Right lobe of liver (tissue), 6 donors: Measurements from ENCODE around the gene NCF4. TPM values are rescaled to one million over a fixed set of nuclear protein-coding genes. Genes with fewer than 3 reads are reported as not detected.

ENCODE experiments used
- ATAC-seq, 4 donors: fragments of 200-7000 bp; cut with Tn5 transposase; one replicate each; pipeline ENCODE4 v1.9.1; 2020; ENCODE audit warnings: mild to moderate bottlenecking in 4 of 4, moderate library complexity in 4 of 4
- DNase-seq, 3 donors: peaks; one replicate each; pipeline ENCODE4 v3.0.0-alpha.2; 2020
- H3K27ac ChIP-seq, 3 donors: fragments of 200-600 bp; one replicate each; pipeline ENCODE4 v1.8.0; 2022
- H3K27me3 ChIP-seq, 2 donors: fragments of 200-600 bp; one replicate each; pipeline ENCODE4 v1.8.0; 2022
- H3K36me3 ChIP-seq, 4 donors: fragments of 200-600 bp; sonication (generic) in 1 of 4; one replicate each; pipeline versions ENCODE4 v1.5.1 to v1.8.0; 2017 to 2022; ENCODE audit warnings: control low read depth in 1 of 4
- H3K4me1 ChIP-seq, 4 donors: fragments of 200-600 bp; sonication (generic) in 1 of 4; one replicate each; pipeline versions ENCODE4 v1.5.1 to v1.8.0; 2017 to 2022; ENCODE audit warnings: control low read depth in 1 of 4
- H3K4me3 ChIP-seq, 3 donors: fragments of 200-600 bp; one replicate each; pipeline ENCODE4 v1.8.0; 2022
- H3K9me3 ChIP-seq, 4 donors: fragments of 200-600 bp; sonication (generic) in 1 of 4; one replicate each; pipeline versions ENCODE4 v1.5.1 to v1.8.0; 2017 to 2022; ENCODE audit warnings: control low read depth in 1 of 4
- CTCF ChIP-seq, 4 donors: fragments of 200-600 bp in 3 of 4; fragments of 450-650 bp in 1 of 4; IDR thresholded peaks; one replicate each; pipeline versions ENCODE4 v1.5.1 to v1.8.0; 2016 to 2022; ENCODE audit warnings: antibody characterized with exemption in 4 of 4, mild to moderate bottlenecking in 2 of 4
- POLR2A ChIP-seq: fragments of 450-650 bp; IDR thresholded peaks from one replicate; pipeline ENCODE4 v1.6.1; 2017; ENCODE audit warnings: antibody characterized with exemption, mild to moderate bottlenecking
- WGBS: methylation state at CpG from one replicate; pipeline ENCODE4 v1.1.6; 2018; ENCODE audit warnings: low coverage, low lambda C conversion rate; ENCODE audit not compliant: insufficient coverage; ENCODE audit errors: missing lambda C conversion rate; 5-methylcytosine and 5-hydroxymethylcytosine counted together
- intact Hi-C, 2 donors: fragments of 100-400 bp; cut with DNase I; formaldehyde crosslinking; loops; one replicate each; pipeline versions ENCODE4 v1.11.2 to v1.14.1; 2022
- total RNA-seq, 6 experiments: library from RNA; depleted of rRNA in 2 of 6; stranded (reverse); fragments of >200 nt in 2 of 6; fragmentation: NEBNext Ultra II Directional in 3 of 6; extraction: Animal tissue kit (Norgen Biotek cat#: 25700) in 3 of 6; gene quantifications; one replicate each; pipeline versions ENCODE4 v1.1.0 to v1.2.4, GENCODE V29; 2016 to 2023
- donor health status: DM: no; HTN: yes; CAD: no.
- donor health status: DM: no; HTN: no; CAD: no.
- donor health status: DM: no; HTN: no; CAD: no.
- donor health status: DM: no; HTN: yes; CAD: no.
- donor health status: DM: no; HTN: yes; CAD: no.

The NCF4 gene
- total RNA-seq, 6 experiments from 2014 or later: 2.3 to 6.2 (median 4.0) TPM

DNA sequence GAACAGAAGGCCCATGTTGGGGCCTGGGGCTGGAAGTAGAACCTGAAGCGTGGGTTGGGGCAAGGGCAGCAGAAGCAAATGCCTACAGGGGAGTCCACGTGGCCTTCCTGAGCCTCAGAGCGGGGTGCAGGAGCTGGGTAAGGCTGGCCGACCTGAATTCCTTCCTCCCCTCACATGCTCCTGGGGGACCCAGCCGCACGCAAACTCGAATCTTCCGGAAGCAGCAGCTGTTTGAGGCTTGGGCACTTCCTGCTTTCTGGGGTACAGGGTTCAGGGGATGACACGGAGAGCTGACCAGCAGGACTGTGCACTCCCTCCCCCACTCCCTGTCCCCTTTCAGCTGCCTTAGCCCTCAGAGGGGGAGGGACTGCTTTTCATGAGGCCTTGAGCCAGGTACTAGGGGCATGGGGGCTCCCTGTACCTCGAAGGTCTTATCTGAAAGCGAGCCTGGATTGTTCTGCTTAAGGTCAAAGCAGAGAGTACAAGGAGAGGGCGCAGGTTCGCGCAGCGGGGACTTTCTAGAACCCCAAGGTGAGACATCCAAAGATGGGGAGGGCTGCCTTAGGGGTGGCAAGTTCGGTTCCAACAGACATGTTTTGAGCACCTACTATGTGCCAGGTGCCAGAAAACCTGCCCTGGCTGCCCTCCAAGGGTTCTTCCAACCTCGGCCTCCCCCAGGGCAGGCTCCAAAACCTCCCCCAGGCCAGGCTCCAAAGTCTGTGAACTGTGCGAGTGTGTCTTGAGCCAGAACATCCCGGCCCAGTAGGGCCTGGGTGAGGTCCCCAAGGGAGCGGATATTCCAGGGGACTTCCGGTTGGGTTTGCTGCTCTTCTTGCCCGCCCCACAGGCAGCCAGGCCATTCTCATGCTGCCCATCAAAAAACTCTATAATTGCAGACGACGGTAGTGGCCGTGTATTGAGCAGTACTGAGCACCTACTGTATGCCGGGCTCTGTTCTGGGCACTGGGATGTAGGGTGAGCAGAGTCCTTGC is 1.7 kb downstream of the NCF4 start:
- peak in 1 of 3 donors; percentile 42 for DNase-seq
- H3K27ac ChIP-seq: peak overlapping the region in 2 of 3 donors; percentile 51 to 68
- intact Hi-C loops: no loop called here

DNA sequence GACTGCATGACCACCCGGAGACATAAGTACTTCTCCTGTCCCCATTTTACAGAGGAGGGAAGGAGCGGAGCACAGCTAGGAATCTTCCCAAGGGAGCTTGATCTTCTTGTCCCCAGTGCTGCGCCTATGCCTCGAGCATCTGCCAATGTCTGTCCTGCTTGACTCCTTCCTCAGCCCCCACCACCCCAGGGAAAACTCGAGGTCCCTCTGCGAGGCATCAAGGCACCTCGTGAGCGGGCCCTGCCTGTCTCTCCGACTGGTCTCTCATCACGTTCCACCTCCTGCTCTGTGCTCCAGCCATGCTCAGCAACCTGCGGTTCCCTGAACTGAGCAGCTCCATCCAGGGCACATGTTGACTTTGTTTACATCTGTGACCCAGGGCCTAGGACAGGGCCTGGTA is 2.5 kb downstream of the NCF4 start:
- no peak for ATAC-seq
- TF ChIP-seq POLR2A (no peak), CTCF (IDR thresholded peaks at IDR 0.05) (no peak)
- Histone ChIP-seq H3K4me3 (no peak overlapping the region), H3K9me3 (no peaks in the 10 kb centered on the region), H3K27me3 (no peaks in the 10 kb centered on the region), H3K36me3 (no peaks in the 10 kb centered on the region), H3K4me1 (no peaks in the 10 kb centered on the region), H3K27ac (no peak overlapping the region)
- intact Hi-C loops: no loop called here
- DNase-seq: no peak
- 53% methylated on average over 2 of the region's 11 CpGs for WGBS

More for the DNA sequence above, 1.7 kb downstream of the NCF4 start:
- 72% methylated on average over 9 of the region's 26 CpGs for WGBS
- no peaks in the 10 kb centered on the region for H3K4me1 ChIP-seq
- TF ChIP-seq POLR2A (no peak), CTCF (IDR thresholded peaks at IDR 0.05) (no peak)
- H3K4me3 ChIP-seq: peak overlapping the region in 1 of 3 donors; percentile 6
- ATAC-seq: peak; percentile 40 to 61 (median 49)
- no peaks in the 10 kb centered on the region for H3K9me3 ChIP-seq
- H3K27me3 ChIP-seq: no peaks in the 10 kb centered on the region
- no peaks in the 10 kb centered on the region for H3K36me3 ChIP-seq

DNA sequence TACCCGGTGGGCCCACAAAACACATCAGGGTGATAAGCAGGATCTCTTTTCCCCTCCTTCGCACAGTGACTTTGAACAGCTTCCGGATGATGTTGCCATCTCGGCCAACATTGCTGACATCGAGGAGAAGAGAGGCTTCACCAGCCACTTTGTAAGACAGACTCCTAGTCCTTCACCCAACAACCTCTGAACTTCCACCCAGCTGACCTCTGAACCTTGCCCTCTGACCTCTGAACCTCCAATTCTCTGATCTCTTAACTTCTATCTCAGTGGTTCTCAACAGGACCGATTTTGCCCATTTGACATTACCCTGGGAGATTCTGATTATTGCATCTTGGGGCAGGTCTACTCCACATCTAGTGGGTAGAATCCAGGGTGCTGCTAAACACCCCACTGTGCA is 3.2 kb downstream of the NCF4 start:
- Histone ChIP-seq H3K36me3 (no peaks in the 10 kb centered on the region), H3K27me3 (no peaks in the 10 kb centered on the region), H3K27ac (no peak overlapping the region), H3K4me3 (no peak overlapping the region), H3K4me1 (no peaks in the 10 kb centered on the region), H3K9me3 (no peaks in the 10 kb centered on the region)
- TF ChIP-seq CTCF (IDR thresholded peaks at IDR 0.05): no peak
- TF ChIP-seq POLR2A: no peak
- ATAC-seq (no peak), DNase-seq (no peak)
- intact Hi-C loops: no loop called here
- WGBS: 75% methylated on average over 3 of the region's 6 CpGs

GRCh38 chr22:36864454-36865215 is 3.8 kb downstream of the NCF4 start:
- Histone ChIP-seq H3K27ac (no peak overlapping the region), H3K27me3 (no peaks in the 10 kb centered on the region), H3K4me1 (no peaks in the 10 kb centered on the region), H3K9me3 (no peaks in the 10 kb centered on the region), H3K36me3 (no peaks in the 10 kb centered on the region), H3K4me3 (no peak overlapping the region)
- intact Hi-C loops: no loop called here
- no peak for TF ChIP-seq POLR2A
- TF ChIP-seq CTCF (IDR thresholded peaks at IDR 0.05): no peak
- 62% methylated on average over 14 of the region's 14 CpGs for WGBS
- DNase-seq (peak in 1 of 3 donors; percentile 34), ATAC-seq (no peak)
